Measurements from ENCODE around the gene CD48.
"Not testable (repeated sequence)": the region's sequence is repeated elsewhere in the genome, so short reads cannot be mapped to it uniquely, and the experiment has no call there.

The CD48 gene

DNA sequence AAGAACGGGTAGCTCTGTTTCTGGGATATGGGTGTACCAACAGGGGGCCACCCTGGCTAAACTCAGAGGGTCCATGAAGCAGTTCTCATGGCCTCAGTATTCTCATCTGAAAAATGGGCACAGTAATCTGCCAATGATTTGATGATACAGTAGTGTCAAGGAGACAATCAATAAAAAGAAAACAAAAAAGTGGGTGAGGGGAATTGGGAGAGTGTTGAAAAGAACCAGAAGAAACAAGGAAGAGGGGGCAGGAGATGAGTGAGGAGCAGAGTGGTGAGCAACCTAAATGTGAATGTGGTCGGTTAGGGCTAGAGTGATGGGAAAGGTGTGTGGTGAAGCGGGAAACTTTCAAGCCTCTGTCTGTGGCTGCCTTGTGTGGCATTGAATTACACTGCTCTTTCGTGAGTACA, 29.5 kb upstream of the CD48 start:
- no peak for DNase-seq

DNA sequence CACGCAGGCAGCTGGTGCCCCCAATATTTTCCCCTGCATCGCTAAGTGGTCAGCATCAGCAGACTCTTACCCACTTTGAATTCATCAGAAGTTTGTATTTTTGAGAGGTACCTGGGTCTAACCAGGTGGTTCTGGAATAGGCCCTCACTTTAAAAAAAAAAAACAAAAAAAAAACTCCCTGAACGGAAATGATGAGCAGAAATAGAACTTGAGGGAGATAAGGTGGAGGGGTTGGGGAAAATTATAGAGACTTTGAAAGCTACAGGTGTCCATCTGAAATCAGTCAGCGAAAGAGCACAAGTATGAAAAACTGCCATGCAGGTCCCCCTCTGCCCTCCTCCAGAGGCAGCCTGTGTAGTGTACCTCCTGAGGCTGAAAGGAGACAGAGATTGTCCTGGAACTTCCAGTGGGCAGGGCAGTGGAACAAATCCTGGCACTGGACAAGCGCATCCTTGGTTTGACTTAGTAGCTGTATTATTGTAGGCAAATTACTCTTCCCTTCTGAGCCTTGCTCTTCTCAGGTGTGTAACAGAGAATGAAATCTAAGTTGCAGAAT, 28.6 kb upstream of the CD48 start:
- DNase-seq, result no peak

DNA sequence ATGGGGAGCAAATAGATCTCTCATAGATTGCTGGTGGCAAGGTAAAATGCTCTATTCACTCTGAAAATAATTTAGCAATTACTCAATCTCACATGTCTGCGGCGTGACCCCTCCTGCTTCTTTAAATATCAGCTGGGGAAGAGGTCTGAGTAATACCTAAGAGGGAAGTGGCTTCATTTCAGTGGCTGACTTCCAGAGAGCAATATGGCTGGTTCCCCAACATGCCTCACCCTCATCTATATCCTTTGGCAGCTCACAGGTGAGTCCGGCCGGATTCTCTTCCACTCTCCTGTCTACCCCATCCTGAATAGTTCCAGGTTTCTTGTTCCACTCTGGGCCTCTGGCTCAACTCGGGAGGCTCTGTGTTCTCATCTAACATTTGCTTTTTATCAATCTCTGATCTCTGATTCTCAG, 27.5 kb upstream of the CD48 start, which contains the start of gene SLAMF7:
SLAMF7 (plus strand) TSS at position 150 of the 414 bp plus-strand sequence; CDS start at position 205, 55 bp downstream.
- no peak for DNase-seq

DNA sequence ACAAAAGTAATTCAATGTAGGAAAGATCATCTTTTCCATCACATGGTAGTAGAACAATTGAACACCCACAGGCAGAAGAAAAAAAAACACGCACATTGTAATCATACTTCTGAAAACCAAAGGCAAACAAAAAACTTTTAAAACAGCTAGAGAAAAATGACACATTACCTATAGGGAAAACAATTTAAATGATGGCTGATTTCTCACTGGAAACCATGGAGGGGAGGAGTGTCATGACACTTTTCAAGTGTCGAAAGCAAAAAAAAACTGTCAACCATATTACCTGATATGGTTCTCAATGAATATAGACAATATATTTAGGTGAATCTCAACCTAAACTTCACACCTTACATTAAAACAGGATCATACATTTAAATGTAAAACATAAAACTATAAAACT, 26.6 kb upstream of the CD48 start:
- DNase-seq, result no peak

DNA sequence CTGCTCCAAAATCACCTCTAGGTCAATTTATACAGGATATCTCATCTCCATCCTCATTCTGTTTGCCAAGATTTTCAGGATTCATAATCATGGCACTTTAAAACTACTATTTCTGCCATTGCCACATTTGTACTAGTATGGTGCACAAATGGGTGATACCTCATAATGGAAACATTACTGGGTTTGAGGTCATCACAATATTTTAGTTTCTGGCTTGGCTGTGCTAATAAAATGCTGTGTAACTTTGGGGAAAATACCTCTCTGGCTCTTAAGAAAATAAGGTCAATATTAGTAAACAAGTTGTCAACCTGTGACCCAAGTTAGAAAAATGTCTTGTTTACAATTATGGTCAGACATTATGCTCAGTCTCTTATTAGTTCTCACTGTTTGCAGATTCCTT, 22.7 kb upstream of the CD48 start:
- DNase-seq, result no peak

DNA sequence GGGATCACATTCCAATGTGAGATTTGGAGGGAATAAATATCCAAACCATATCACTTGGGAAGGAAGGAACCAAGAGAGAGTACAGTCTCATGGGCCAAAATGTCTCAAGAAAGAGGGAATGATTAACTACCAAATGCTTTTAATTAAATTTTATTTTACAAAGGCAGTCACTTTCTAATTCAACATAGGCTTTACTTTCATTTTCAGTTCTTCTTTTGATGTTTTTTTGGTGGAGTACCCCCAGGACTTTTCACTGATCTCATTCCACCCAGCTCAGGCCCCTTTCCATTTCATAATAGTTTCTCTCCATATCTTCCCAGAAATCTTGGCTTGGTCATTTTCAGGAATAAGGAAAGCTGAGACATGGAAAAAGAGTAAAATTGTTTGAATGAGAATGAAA, 22.3 kb upstream of the CD48 start:
- DNase-seq, result no peak

- DNase-seq, result no peak
Measured at GRCh38 chr1:160731990-160732389, 20.4 kb upstream of the CD48 start.

GRCh38 chr1:160731564-160731963, 19.9 kb upstream of the CD48 start:
- not testable (repeated sequence) for DNase-seq

DNA sequence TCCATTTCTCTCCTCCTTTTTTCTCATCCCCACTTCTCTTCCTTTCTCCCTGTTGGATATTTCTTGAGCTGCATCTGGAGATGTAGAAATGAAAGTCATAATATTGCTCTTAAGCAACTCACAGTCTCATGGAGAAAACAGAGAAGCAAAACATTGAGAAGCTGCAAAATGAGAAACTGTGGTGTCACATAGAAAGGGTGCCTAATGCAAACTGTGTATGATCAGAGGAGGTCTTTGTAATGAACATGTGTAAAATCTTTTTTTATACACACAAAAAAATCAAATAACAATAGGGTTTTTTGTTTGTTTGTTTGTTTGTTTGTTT, 15.7 kb upstream of the CD48 start:
- no peak for DNase-seq

- DNase-seq, result no peak
Measured at GRCh38 chr1:160726498-160727315, 15.1 kb upstream of the CD48 start.

DNA sequence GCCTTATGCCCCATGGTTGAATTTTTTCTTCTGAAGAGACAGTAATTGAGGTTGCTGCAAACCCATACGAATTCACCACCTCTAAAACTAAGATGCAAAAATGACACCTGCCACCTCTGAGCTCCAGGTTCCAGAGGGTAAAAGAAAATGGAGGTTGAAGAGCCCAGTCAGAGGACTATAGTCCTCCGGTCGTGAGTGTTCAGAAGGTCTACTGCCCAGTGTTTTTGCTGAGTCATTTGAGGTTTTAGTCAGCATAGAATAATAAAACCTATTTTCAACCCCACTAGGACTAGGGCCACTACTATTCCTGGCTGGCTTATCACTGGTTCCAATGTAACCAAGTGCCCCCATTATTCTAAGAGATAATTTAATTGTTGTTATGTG, 14.5 kb upstream of the CD48 start:
- no peak for DNase-seq

- no peak for DNase-seq
Measured at GRCh38 chr1:160724465-160725242, 13.0 kb upstream of the CD48 start.

GRCh38 chr1:160723332-160723731, 11.7 kb upstream of the CD48 start:
- DNase-seq, result no peak

- no peak for DNase-seq
Measured at GRCh38 chr1:160722726-160723125, 11.1 kb upstream of the CD48 start.

- DNase-seq, result no peak
Measured at GRCh38 chr1:160721473-160721872, 9.9 kb upstream of the CD48 start.

DNA sequence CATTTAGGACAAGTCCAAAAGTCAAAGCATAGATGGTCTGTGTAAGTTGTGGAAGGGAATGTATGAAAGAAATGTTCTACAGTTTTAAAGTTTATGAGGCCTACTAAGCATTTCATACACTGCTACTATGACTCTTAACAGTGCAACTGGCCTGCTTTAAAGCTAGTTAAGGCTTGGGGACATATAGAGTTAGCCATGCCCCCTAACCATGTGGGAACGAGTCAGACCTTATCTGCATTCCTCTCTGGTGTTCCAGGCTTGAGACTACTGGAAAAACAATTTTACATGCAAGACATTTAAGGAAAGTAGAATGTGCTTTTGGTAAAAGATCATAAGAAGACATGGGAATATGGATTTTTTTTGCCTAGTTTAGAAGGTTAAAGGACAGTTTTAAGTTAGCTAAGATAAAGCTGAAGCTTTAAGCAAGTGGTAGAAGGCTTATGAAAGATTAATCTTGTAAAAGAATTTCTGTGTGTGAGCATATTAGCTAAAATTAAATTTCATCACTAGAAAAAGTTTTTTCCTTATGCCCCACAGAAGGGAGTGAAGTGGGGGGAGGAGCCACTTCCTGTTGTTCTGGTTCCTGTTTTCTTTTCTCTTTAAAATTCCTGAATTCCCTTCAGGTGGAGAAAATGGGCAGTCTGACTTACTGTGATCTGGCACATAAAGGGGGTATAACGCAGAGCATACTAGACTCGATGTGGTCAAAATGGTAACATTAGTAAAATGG, 8.9 kb upstream of the CD48 start:
- no peak for DNase-seq

- no peak for DNase-seq
Measured at GRCh38 chr1:160718210-160718609, 6.6 kb upstream of the CD48 start.

GRCh38 chr1:160717306-160717705, 5.7 kb upstream of the CD48 start:
- DNase-seq, result no peak

DNA sequence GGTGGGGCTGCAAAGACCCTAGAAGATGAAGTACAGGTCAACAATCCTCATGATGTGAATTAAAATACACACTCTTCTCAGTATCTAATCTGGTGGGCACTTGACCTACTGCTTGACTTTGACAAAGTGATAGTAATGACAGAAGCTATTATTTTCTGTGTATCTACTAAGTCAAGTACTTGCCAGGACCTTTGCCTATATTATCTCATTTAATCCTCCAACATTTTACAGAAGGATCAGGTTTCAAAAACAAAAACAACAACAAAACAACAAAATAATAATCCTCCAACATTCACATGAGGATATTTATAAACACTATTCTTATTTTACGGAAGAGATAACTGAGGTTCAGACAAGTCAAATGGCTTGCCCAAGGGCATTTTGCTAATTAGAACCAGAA, 4.4 kb upstream of the CD48 start:
- DNase-seq, result no peak

- DNase-seq, result not testable (repeated sequence)
Measured at GRCh38 chr1:160714034-160714648, 2.5 kb upstream of the CD48 start.

- no peak for DNase-seq
Measured at GRCh38 chr1:160713161-160713560, 1.5 kb upstream of the CD48 start.

- DNase-seq, result peak; percentile 79
Measured at GRCh38 chr1:160712525-160713080, 981 bp upstream of the CD48 start.

GRCh38 chr1:160711276-160711601, 383 bp downstream of the CD48 start:
- no peak for DNase-seq

Measured in activated CD8-positive, alpha-beta memory T cell treated with anti-CD3 and anti-CD28 coated beads for 24 hours (primary cell).